ENCODE measurements around the gene EEF1AKMT1. TPM values are rescaled to one million over a fixed set of nuclear protein-coding genes. Genes with fewer than 3 reads are reported as not detected.
A peak's percentile ranks its signal among the peaks of the same experiment; 100 is the strongest.

Gene EEF1AKMT1
- total and polyA plus RNA-seq, 8 donors = 9.6 to 15.9 (median 14.0) TPM

DNA sequence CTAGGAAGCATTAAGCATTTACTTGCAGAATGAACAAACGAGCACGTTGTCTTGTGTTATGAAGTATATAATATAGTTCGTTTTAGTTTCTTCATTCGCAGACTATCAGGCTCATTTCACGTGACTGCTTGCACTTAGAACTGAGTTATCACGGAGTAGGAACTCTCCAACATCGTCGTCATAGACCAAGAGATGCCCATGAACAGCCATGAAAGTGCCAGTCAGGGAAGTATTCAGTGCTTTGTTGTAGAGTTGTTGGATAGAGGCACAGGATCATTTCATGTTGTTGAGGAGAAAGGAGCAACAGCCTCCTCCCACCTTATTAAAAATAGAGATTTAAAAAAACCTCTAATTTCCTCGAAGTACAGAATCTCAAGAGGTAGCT is 71.2 kb downstream of the EEF1AKMT1 start:
- no peak overlapping the region for H3K27ac ChIP-seq
- H3K36me3 ChIP-seq = no peaks in the 10 kb centered on the region
- peaks cover 0 to 14% of the 10 kb centered on the region in 2 donors for H3K4me1 ChIP-seq
- H3K4me3 ChIP-seq = peak overlapping the region; percentile 55 to 58
- intact Hi-C loops (cut with DNase I) = no loop called here
- no peaks in the 10 kb centered on the region for H3K9me3 ChIP-seq
- DNase-seq (no peak), ATAC-seq (peak; percentile 21)
- peaks cover 6 to 39% of the 10 kb centered on the region in 2 donors for H3K27me3 ChIP-seq
- TF ChIP-seq, protein P1, sequence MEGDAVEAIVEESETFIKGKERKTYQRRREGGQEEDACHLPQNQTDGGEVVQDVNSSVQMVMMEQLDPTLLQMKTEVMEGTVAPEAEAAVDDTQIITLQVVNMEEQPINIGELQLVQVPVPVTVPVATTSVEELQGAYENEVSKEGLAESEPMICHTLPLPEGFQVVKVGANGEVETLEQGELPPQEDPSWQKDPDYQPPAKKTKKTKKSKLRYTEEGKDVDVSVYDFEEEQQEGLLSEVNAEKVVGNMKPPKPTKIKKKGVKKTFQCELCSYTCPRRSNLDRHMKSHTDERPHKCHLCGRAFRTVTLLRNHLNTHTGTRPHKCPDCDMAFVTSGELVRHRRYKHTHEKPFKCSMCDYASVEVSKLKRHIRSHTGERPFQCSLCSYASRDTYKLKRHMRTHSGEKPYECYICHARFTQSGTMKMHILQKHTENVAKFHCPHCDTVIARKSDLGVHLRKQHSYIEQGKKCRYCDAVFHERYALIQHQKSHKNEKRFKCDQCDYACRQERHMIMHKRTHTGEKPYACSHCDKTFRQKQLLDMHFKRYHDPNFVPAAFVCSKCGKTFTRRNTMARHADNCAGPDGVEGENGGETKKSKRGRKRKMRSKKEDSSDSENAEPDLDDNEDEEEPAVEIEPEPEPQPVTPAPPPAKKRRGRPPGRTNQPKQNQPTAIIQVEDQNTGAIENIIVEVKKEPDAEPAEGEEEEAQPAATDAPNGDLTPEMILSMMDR (IDR thresholded peaks at IDR 0.05) = no peak

DNA sequence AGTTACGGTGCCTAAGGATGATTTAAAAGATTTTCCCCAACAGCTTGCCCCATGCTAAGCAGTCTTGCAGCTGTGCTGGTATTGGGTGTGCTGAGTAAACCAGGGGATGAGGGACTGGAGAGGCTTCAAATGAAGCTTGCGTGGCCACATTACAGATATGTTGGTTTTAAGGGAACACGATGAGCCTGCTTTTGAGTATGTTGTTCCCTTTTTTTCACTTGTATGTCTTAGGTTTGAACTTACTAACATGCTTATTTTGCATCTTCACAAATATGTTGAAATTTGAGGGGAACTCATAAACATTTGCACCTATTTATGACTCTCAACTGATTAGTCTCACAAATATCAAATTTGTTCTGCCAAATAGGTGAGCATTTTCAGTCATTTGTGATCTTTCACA is 72.3 kb downstream of the EEF1AKMT1 start:
- H3K27me3 ChIP-seq = peaks cover 6 to 39% of the 10 kb centered on the region in 2 donors
- H3K36me3 ChIP-seq = no peaks in the 10 kb centered on the region
- TF ChIP-seq, protein P1 (IDR thresholded peaks at IDR 0.05) = no peak
- peaks cover 0 to 14% of the 10 kb centered on the region in 2 donors for H3K4me1 ChIP-seq
- ATAC-seq (no peak), DNase-seq (no peak)
- no peaks in the 10 kb centered on the region for H3K9me3 ChIP-seq
- H3K4me3 ChIP-seq = no peak overlapping the region
- no peak overlapping the region for H3K27ac ChIP-seq
- intact Hi-C loops (cut with DNase I) = no loop called here

DNA sequence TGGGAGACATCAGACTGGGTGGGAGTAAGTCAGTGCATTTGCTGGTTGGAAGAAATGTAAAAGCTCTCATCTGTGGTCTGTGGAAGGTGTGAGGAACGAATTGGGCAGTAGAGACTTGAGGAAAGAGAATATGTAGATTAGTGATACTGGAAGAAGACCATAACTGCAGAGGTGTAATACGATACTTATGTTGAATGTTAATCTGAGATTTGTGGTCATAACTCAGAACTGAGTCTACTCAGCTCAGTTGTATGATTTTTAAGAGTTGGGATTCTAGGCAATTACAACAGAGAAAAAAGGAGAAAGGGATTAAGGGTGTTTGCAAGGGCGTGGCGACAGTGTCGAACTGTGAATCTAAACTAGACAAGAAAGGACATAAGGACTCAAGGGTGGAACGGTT is 73.5 kb downstream of the EEF1AKMT1 start:
- Histone ChIP-seq H3K27ac (no peak overlapping the region), H3K9me3 (no peaks in the 10 kb centered on the region), H3K27me3 (peaks cover 6 to 39% of the 10 kb centered on the region in 2 donors), H3K4me1 (peaks cover 0 to 14% of the 10 kb centered on the region in 2 donors), H3K4me3 (no peak overlapping the region), H3K36me3 (no peaks in the 10 kb centered on the region)
- intact Hi-C loops (cut with DNase I) = no loop called here
- ATAC-seq (no peak), DNase-seq (no peak)
- TF ChIP-seq, protein P1 (IDR thresholded peaks at IDR 0.05) = no peak

DNA sequence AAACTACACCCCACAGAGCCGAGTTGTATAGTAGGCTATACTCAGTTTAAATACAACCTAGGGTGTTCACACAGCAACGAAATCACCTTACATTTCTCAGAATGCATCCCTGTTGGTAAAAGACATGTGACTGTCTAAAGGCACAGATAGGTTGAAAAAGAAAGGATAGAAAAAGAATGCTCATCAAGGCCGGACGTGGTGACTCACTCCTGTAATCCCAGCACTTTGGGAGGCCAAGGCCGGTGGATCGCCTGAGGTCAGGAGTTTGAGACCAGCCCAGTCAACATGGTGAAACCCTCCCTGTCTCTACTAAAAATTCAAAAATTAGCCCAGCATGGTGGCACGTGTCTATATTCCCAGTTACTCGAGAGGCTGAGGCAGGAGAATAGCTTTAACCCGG is 74.0 kb downstream of the EEF1AKMT1 start:
- Histone ChIP-seq H3K27me3 (peaks cover 6 to 39% of the 10 kb centered on the region in 2 donors), H3K36me3 (no peaks in the 10 kb centered on the region), H3K4me3 (no peak overlapping the region), H3K27ac (no peak overlapping the region), H3K4me1 (peaks cover 0 to 14% of the 10 kb centered on the region in 2 donors), H3K9me3 (no peaks in the 10 kb centered on the region)
- intact Hi-C loops (cut with DNase I) = no loop called here
- ATAC-seq (no peak), DNase-seq (no peak)
- TF ChIP-seq, protein P1 (IDR thresholded peaks at IDR 0.05) = no peak

DNA sequence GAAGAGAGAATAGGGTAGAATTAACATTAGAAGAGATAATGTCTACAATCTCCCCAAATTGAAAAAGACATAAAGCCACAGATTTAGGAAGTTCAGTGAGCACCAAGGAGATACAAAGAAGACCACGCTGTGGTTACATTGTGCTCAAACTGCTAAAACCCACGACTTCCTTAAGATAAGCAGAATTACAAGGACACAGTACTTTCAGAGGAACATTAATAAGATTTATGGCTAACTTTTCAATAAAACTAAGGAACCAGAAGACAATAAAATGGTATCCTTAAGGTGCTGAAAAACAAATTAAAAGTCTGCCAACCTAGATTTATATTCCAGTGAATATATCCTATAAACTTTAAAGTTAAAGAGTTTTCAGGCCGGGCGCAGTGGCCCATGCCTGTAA is 77.7 kb downstream of the EEF1AKMT1 start:
- Histone ChIP-seq H3K4me3 (no peak overlapping the region), H3K36me3 (peaks cover 0 to 5% of the 10 kb centered on the region in 2 donors), H3K4me1 (no peaks in the 10 kb centered on the region), H3K9me3 (no peaks in the 10 kb centered on the region), H3K27ac (no peak overlapping the region), H3K27me3 (peaks cover 0 to 15% of the 10 kb centered on the region in 2 donors)
- ATAC-seq (no peak), DNase-seq (no peak)
- TF ChIP-seq, protein P1 (IDR thresholded peaks at IDR 0.05) = no peak
- intact Hi-C loops (cut with DNase I) = no loop called here

All from left lung (tissue), 10 donors.